HG03439 (cell line): ENCODE data around the gene BMPR1A.
"Not testable (repeated sequence)": the region's sequence is repeated elsewhere in the genome, so short reads cannot be mapped to it uniquely, and the experiment has no call there.

Experiments used
- ATAC-seq: cut with Tn5 transposase; IDR thresholded peaks from one replicate; pipeline ENCODE4 v1.9.1; 2021; ENCODE audit warnings: mild to moderate bottlenecking, moderate library complexity; ENCODE audit not compliant: unreplicated experiment

BMPR1A gene

DNA sequence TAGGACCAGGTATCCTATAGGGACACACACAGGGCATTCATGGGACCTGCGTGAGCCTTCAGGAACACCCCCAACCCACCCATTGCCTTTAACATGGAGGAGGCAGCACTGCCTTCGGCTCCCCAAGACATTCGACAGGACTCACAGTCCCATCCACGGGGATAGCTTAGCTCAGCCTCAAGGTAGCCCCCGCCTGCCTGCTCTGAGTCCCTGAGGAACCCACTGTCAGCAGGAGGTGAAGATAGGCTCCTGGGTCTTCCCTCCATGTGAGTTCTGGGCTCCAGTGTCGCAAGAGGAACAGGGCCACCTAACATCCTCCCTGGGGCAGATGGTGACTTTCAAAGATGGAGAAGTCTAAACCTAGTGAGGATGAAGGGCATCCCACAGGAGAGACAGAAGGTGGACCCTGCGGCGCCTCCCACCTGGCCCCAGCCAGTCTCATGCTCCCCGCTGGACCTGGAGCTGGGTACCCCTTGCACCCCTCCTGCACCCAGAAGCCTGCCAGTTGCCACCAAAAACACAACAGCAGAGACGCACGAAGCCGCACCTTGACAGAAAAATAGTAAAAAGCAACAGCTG lies 207.0 kb downstream of the BMPR1A start:
- ATAC-seq = no peak

DNA sequence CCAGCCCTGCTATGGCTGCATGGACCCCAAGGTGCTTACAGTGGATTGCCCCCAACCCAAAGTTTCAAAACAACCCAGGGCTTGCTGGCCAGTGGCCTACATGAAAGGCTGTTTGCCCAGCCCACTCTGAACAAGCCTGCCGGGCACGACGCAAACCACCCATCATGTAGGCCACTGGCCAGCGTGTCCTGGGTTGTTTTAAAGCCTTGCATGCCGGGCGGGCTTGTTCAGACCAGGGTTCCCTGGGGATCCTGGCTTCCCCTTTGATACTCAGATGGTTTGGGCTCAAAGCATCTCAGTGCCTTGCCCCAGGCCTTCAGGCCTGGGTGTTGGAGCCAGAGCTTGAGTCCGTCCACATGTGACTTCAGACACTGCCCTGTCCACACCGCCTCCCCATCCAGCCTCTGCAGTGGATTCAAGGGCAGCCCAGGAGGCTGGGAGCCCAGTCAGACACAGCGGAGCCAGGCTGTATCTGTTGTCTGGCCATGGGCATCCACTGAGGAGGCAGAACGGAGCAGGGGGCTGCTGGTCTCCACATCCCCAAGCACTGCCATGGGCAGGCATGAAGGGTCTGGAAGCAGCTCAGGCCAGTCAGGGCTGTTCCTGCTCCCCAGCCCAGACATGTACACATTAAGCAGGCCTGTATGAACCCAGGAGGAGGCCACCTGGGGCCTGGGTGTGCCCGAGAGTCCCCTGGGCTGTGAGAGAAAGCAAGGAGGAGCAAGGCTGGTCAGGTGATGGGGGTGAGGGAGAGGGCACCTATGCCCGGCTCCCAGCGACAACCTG lies 207.8 kb downstream of the BMPR1A start:
- ATAC-seq = no peak

DNA sequence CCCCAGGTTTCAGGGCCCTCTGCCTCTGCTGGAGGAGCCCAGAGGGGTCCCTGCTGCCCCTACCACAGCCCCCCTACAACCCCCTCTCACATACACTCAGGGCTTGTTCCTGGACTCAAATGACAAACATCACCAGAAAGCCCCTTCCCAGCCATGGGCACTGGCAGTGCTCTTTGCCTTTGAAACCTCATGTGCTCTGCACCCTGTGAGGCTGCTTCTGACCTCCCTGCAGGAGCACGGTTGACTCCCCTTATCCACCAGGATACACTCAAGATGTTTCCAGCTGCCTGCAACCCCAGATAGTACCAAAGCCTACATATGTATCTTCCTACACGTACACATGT lies 208.4 kb downstream of the BMPR1A start:
- ATAC-seq = no peak

- ATAC-seq = no peak
Observed at GRCh38 chr10:86965986-86966654, 209.7 kb downstream of the BMPR1A start.

GRCh38 chr10:86967481-86967941 lies 211.1 kb downstream of the BMPR1A start:
- ATAC-seq = no peak

DNA sequence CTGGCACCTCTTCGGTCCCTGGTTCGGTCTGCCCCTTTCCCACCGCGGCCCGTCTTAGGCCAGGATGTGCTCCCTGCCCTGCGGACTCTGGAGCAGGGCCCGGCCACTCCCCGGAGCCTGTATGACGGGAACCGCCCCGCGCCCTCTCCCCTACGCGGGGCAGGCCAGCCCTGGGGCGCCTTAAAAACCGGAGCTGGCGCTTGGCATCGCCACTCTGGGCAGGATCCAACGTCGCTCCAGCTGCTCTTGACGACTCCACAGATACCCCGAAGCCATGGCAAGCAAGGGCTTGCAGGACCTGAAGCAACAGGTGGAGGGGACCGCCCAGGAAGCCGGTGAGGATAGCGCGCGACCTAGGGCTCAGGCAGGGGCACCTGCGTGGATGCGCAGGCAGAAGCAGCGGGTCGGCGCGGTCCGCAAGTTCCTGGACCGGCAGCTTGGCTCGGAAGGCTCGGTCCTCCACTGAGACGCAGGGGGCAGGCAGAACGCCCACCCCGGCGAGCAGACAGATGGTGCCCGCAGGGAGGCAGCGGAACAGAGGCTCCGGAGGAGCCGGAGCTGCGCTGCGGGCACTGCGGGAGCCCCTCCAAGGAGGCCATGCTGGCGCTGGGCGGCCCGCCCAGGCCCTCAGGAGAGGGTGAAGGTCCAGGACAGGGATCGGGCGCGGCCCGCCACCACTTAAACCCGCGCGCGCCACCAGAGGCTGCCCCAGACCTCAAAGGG lies 212.0 kb downstream of the BMPR1A start, which contains the start of gene ADIRF:
Gene ADIRF, plus strand, starts transcription at position 212 of the 723 bp plus-strand sequence. Its CDS starts 63 bp downstream, at position 275.
- no peak for ATAC-seq

- no peak for ATAC-seq
Observed at GRCh38 chr10:86968994-86969355, 212.6 kb downstream of the BMPR1A start.

GRCh38 chr10:86969421-86970041 lies 213.1 kb downstream of the BMPR1A start:
- no peak for ATAC-seq

DNA sequence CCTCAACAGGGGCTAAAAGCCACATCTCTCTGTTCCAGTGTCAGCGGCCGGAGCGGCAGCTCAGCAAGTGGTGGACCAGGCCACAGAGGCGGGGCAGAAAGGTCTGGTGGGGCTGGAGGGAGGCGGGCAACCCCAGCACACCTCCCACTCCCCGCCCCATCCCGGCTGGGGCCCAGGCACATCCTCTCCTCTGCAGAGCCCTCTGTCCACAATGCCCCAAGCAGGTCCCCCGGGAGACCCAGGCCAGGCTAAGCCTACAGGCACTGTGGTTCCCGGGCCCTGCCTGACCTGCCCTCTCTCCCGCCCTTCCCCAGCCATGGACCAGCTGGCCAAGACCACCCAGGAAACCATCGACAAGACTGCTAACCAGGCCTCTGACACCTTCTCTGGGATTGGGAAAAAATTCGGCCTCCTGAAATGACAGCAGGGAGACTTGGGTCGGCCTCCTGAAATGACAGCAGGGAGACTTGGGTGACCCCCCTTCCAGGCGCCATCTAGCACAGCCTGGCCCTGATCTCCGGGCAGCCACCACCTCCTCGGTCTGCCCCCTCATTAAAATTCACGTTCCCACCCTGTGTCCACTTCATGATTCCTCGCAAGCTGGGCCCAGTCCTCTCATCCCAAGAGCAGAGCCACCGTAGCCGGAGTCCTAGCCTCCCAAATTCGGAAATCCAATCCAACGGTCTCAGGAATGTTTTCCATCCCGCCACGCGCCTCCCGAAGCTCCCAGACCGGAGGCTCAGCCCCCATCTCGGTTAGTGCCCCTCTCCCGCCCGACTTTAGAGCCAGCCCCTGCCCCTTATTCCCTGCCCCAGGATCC lies 214.0 kb downstream of the BMPR1A start:
- ATAC-seq = no peak

GRCh38 chr10:86970982-86971231 lies 214.5 kb downstream of the BMPR1A start:
- ATAC-seq = no peak

GRCh38 chr10:86971232-86971991 lies 215.0 kb downstream of the BMPR1A start:
- ATAC-seq = peak; percentile 80

- no peak for ATAC-seq
Observed at GRCh38 chr10:86972613-86973380, 216.4 kb downstream of the BMPR1A start.

- ATAC-seq = no peak
Observed at GRCh38 chr10:86974484-86974883, 218.1 kb downstream of the BMPR1A start.

DNA sequence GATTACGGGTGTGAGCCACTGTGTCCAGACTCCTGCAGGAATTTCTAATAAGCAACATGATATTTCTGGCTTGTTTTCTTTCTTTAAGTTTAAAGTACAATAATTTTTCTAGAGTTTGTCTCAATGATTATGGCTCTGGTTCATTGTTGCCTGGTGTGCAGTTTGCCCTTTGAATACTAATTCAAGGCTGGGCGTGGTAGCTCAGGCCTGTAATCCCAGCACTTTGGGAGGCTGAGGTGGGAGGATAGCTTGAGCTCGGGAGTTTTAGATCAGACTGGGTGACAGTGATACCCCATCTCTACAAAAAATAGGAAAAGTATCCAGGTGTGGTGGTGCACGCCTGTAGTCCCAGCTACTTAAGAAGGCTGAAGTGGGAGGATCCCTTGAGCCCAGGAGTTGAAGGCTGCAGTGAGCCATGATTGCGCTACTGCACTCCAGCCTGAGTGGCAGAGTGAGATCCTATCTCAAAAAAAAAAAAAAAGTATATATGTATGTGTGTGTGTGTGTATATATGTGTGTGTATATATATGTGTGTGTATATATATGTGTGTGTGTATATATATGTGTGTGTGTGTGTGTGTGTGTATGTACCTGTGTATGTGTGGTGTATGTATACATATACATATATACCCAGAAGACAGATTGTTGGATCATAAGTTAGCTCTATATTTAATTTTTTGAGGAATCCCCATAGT lies 220.1 kb downstream of the BMPR1A start:
- ATAC-seq = no peak

DNA sequence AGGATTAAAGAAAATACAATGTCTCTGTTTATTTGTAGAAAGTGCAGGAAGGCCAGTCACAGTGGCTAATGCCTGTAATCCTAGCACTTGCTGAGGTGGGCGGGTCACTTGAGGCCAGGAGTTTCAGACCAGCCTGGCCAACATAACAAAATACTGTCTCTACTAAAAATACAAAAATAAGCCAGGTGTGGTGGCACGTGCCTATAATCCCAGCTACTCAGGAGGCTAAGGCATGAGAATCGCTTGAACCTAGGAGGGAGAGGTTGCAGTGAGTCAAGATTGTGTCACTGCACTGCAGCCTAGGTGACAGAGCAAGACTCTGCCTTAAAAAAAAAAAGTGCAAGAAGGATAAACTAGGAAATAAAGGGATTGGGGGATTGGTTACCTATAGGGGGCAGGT lies 222.0 kb downstream of the BMPR1A start:
- ATAC-seq = not testable (repeated sequence)

DNA sequence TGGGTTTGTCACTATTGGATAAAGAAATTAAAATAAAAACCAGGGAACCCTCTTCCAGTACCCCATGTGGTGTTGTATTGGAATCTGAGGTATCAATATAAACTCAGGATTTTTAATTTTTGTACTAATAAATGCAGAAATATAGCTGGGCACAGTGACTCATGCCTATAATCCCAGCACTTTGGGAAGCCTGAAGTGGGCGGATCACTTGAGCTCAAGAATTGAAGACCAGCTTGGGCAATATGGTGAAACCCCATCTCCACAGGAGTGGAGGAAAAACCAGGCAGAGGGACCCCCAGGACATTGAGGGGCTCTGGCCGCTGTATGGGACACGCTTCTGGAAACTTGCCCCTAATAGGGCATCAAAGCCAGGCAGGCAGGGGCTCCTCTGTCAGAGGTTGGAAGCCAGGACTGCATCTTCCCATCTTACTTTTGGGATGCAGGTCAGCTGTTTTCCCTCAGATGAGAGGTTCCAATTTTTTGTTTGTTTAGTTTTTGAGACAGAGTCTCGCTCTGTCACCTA lies 222.9 kb downstream of the BMPR1A start:
- ATAC-seq = no peak

DNA sequence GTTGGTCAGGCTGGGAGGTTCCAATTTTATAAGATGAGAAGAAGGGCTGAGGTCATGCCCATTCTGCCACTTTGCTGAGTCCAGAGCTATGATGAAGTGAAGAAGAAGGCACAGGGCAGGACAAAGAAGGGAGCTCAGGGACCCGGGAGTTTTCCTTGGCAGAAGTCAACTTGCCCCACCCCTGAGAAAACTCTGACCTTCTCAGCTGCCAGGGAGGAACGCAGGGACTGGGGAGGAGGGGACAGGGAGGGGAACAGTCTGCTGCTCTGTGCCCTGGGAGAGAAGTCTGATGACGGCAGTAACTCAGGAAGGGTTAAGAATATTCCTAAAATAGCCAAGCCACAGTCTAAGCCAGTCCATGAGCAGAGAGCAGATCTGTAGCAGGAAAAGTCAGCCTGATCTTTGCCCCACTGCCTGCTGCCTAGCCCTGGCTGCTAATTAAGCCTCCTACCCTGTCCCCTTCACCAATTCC lies 223.6 kb downstream of the BMPR1A start:
- no peak for ATAC-seq

DNA sequence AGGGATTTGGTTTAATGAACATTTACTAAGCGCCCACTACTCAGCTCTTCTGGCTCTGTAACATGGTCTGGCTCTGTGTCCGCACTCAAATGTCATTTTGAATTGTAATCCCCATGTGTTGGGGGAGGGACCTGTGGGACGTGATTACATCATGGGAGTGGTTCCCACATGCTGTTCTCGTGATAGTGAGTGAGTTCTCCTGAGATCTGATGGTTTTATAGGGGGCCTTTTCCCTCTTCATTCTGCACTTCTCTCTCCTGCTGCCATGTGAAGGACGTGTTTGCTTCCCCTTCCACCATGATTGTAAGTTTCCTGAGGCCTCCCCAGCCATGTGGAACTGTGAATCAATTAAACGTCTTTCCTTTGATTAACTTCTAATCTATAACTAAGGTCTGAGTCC lies 224.6 kb downstream of the BMPR1A start:
- ATAC-seq = not testable (repeated sequence)
